Astrocyte (in vitro differentiated cells and primary cell): Measurements from ENCODE around the gene PTPN22. TPM values are rescaled to one million over a fixed set of nuclear protein-coding genes. Genes with fewer than 3 reads are reported as not detected.

Source experiments
- DNase-seq: peaks from one replicate; pipeline ENCODE4 v3.0.0-alpha.2; 2010; ENCODE audit warnings: low read depth
- FAIRE-seq: peaks from 2 replicates; lab custom pipeline; 2011; peaks lifted over from hg19 to GRCh38; lab: Jason Lieb, UNC
- H2AFZ ChIP-seq: 2 replicates; pipeline ENCODE4 v1.6.0; 2012; ENCODE audit warnings: low read depth, low read length, inconsistent platforms
- H3K27ac ChIP-seq: 2 replicates; pipeline ENCODE4 v1.5.1; 2011; ENCODE audit warnings: low read depth, low read length, inconsistent platforms
- H3K27me3 ChIP-seq: 2 replicates; pipeline ENCODE4 v1.6.0; 2011; ENCODE audit warnings: low read length, inconsistent platforms; ENCODE audit not compliant: insufficient read depth
- H3K36me3 ChIP-seq: 2 replicates; pipeline ENCODE4 v1.5.1; 2011; ENCODE audit warnings: low read length, inconsistent platforms; ENCODE audit not compliant: insufficient read depth
- H3K4me1 ChIP-seq: 2 replicates; pipeline ENCODE4 v1.5.1; 2011; ENCODE audit warnings: low read length, inconsistent platforms; ENCODE audit not compliant: insufficient read depth
- H3K4me2 ChIP-seq: 2 replicates; pipeline ENCODE4 v1.6.0; 2012; ENCODE audit warnings: low read length, inconsistent platforms
- H3K4me3 ChIP-seq: 2 replicates; pipeline ENCODE4 v1.5.1; 2011; ENCODE audit warnings: low read depth, mild to moderate bottlenecking, low read length, inconsistent platforms; ENCODE audit not compliant: insufficient read depth
- H3K79me2 ChIP-seq: 2 replicates; pipeline ENCODE4 v1.6.0; 2012; ENCODE audit warnings: mild to moderate bottlenecking, low read length, inconsistent platforms; ENCODE audit not compliant: insufficient read depth
- H3K9ac ChIP-seq: 2 replicates; pipeline ENCODE4 v1.6.0; 2012; ENCODE audit warnings: mild to moderate bottlenecking, low read length, inconsistent platforms
- H3K9me3 ChIP-seq: 2 replicates; pipeline ENCODE4 v1.5.1; 2012; ENCODE audit warnings: low read depth, mild to moderate bottlenecking, low read length, inconsistent platforms; ENCODE audit not compliant: insufficient read depth
- H4K20me1 ChIP-seq: 2 replicates; pipeline ENCODE4 v1.6.0; 2012; ENCODE audit warnings: low read length, inconsistent platforms; ENCODE audit not compliant: insufficient read depth
- H3K27ac Mint-ChIP-seq: one replicate; pipeline ENCODE4 v1.8.0; 2021; ENCODE audit warnings: mild to moderate bottlenecking, mixed read lengths; ENCODE audit not compliant: unreplicated experiment
- H3K27me3 Mint-ChIP-seq: one replicate; pipeline ENCODE4 v1.8.0; 2021; ENCODE audit warnings: low read depth, mixed read lengths; ENCODE audit not compliant: unreplicated experiment
- H3K36me3 Mint-ChIP-seq: one replicate; pipeline ENCODE4 v1.8.0; 2021; ENCODE audit warnings: low read depth, mixed read lengths; ENCODE audit not compliant: unreplicated experiment
- H3K4me1 Mint-ChIP-seq: one replicate; pipeline ENCODE4 v1.8.0; 2021; ENCODE audit warnings: low read depth, mixed read lengths; ENCODE audit not compliant: unreplicated experiment
- H3K4me3 Mint-ChIP-seq: one replicate; pipeline ENCODE4 v1.8.0; 2021; ENCODE audit warnings: mild to moderate bottlenecking, moderate library complexity, mixed read lengths; ENCODE audit not compliant: unreplicated experiment
- H3K9me3 Mint-ChIP-seq: one replicate; pipeline ENCODE4 v1.8.0; 2021; ENCODE audit warnings: mild to moderate bottlenecking, mixed read lengths; ENCODE audit not compliant: unreplicated experiment
- CTCF ChIP-seq: IDR thresholded peaks from 2 replicates; pipeline ENCODE4 v1.5.1; 2011; ENCODE audit warnings: low read depth, mild to moderate bottlenecking, inconsistent platforms, low read length, moderate library complexity; ENCODE audit not compliant: insufficient read depth
- EZH2 ChIP-seq: IDR thresholded peaks from 2 replicates; pipeline ENCODE4 v1.6.1; 2012; ENCODE audit warnings: mild to moderate bottlenecking, low read length, inconsistent platforms; ENCODE audit not compliant: insufficient read depth
- total RNA-seq: library from RNA; stranded (reverse); gene quantifications from 2 replicates; pipeline ENCODE4 v1.2.1, GENCODE V29; 2021

Gene PTPN22
- total RNA-seq, 1 donor from 2014 or later: 1.3 TPM

DNA sequence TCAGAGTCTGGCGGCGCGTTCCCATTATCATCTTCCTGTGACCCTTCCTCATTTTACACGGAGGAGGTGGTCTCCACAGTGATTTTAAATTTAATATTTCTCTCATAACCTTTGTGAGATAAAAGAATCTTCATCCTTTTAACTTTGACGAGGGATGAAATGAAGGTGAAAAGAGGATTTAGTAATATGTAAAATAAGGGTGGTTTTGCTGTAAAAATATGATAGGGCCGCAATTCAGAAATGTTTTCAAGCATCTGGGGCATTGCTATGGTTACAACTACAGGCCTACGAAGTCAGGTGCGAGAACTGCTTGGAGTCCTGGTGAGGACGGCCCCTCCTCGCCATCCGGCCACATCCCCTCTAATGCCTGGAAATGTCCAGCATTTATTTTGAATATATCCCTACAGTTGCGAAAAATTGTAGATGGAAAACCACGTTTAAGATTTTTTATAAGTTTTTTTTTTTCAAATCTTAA is 58.8 kb downstream of the PTPN22 start:
- peaks cover 12% of the 10 kb centered on the region for H3K4me1 Mint-ChIP-seq
- Histone ChIP-seq H2AFZ (peak overlapping the region; percentile 80), H3K9ac (peak overlapping the region; percentile 82), H3K9me3 (no peaks in the 10 kb centered on the region), H3K27me3 (no peaks in the 10 kb centered on the region), H4K20me1 (peaks cover 14% of the 10 kb centered on the region), H3K79me2 (peaks cover 42% of the 10 kb centered on the region), H3K36me3 (no peaks in the 10 kb centered on the region), H3K4me3 (peak overlapping the region; percentile 67), H3K27ac (peak overlapping the region; percentile 82), H3K4me2 (peak overlapping the region; percentile 86), H3K4me1 (peaks cover 10% of the 10 kb centered on the region)
- no peaks in the 10 kb centered on the region for H3K36me3 Mint-ChIP-seq
- no peaks in the 10 kb centered on the region for H3K27me3 Mint-ChIP-seq
- H3K9me3 Mint-ChIP-seq: no peaks in the 10 kb centered on the region
- H3K4me3 Mint-ChIP-seq: peak overlapping the region; percentile 97
- TF ChIP-seq CTCF: no peak
- DNase-seq: no peak
- peak overlapping the region; percentile 70 for H3K27ac Mint-ChIP-seq
- no peak for FAIRE-seq

DNA sequence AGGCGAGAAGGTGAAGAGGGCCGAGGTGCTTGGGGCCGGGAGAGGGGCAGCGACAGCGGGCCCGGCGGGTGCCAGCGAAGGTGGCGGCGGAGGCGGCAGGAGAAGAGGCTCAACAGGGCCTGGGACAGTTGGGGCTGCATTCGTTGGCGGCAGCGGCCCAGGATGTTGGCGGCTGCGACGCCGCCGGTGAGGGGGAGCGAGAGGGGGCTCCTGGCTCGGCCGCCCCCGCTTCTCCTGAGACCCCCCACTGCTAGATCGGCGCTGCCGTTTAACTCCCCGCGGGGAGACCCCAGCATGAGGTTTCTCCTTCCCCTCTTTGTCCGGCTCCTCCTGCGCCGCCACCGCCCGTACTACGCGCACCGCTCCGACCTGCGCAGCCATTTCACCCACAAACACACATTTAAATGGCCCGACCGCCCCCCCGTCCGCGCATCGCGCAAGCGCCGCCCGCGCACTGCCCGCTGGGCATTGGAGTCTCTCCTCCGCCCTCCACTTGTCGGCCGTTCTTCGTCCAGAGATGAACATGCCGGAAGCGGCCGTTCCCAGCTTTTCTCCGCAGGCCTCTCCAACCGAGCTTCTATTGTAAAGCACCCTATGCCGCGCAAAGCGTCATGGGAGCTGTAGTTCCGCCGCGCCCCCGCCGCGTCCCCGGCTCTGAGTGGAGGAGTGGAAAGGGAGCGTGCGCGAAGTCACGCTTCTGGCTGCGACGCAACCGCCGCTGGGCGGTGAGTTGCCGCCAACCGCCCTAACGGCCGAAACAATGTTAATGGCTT is 59.4 kb downstream of the PTPN22 start, which contains the start of gene RSBN1:
TSS of gene RSBN1 (minus strand) at position 589 of the 773 bp plus-strand sequence. CDS start at position 525, 64 bp downstream.
- peak within 1 kb of the TSS; percentile 95 for H3K9ac ChIP-seq
- TF ChIP-seq EZH2 (no peak), CTCF (no peak)
- H4K20me1 ChIP-seq: peaks cover 14% of the 10 kb centered on the region
- no peaks in the 10 kb centered on the region for H3K36me3 ChIP-seq
- Mint-ChIP-seq H3K4me3 (peak within 1 kb of the TSS; percentile 97), H3K36me3 (no peaks in the 10 kb centered on the region), H3K27ac (peak within 1 kb of the TSS; percentile 82), H3K27me3 (no peaks in the 10 kb centered on the region), H3K4me1 (peaks cover 12% of the 10 kb centered on the region), H3K9me3 (no peaks in the 10 kb centered on the region)
- no peaks in the 10 kb centered on the region for H3K9me3 ChIP-seq
- no peaks in the 10 kb centered on the region for H3K27me3 ChIP-seq
- peak within 1 kb of the TSS; percentile 80 for H2AFZ ChIP-seq
- FAIRE-seq (no peak), DNase-seq (peak; percentile 99)
- peaks cover 10% of the 10 kb centered on the region for H3K4me1 ChIP-seq
- peak within 1 kb of the TSS; percentile 82 for H3K27ac ChIP-seq
- peaks cover 48% of the 10 kb centered on the region for H3K79me2 ChIP-seq
- peak within 1 kb of the TSS; percentile 94 for H3K4me3 ChIP-seq
- H3K4me2 ChIP-seq: peak within 1 kb of the TSS; percentile 91
